Stimulated activated CD4-positive, alpha-beta T cell treated with anti-CD3 and anti-CD28 coated beads, Interleukin-1b, Interleukin-23, amount 100 ng/mL, for 24 hours (primary cell): Measurements from ENCODE around the gene VEGFD.

ENCODE experiments used
- DNase-seq, 4 experiments: peaks; one replicate each; pipeline ENCODE4 v3.0.0-alpha.2; 2020; ENCODE audit warnings: low read depth in 4 of 4, low spot score in 1 of 4

Gene VEGFD

DNA sequence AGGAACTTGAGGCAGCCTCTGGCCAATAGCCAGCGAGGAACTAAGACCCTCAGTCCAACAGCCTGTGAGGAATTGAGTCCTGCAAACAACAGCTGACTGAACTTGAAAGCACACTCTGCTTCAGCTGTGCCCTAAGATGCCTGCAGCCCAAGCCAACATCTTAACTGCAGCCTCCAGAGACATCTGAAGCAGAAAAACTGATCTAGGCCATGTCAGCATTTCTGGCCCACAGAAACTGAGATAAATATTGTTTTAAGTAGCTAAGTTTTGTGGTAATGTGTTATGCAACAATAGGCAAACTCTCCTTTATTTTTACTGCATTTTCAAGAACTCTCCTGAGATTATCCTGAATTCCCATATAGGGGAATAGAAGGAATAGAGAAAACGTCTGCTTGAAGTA lies 24.5 kb downstream of the VEGFD start:
- DNase-seq: no peak

DNA sequence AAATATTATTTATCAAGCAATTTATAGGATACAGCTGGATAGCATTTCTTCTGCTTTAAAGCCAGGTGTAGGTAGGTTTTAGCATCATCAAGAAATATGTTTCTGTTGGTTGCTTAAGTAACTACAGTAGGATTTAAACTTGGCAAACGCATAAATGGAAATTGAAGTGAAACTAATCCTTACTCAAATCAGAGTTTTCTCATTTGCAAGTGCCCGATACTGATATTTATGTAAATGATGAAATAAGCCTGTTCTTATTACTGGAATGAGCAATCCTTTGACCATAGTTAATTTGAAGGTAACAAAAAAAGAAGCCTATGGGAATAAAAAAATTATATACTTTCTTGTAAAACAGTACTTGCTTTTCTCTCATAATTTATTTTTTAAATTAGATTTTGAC lies 25.7 kb downstream of the VEGFD start:
- DNase-seq: no peak

DNA sequence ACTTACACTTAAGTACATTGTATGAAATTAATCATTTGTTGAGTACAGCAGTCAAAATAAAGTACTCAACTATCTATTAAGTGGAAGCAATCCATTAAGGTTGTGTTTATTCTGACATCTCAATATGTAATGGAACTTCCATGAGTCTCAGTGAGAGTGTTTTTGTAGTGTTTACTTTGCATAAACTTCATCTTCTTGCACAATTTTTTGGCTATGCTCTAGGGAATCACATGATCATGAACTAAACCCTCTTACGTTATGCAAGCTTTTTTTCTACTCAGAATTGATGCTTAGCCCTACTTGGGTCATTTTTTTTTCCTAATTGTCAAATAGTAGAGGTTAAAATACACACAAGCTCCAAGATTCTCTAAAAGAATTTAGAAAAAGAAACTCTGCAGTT lies 27.8 kb downstream of the VEGFD start:
- no peak for DNase-seq

DNA sequence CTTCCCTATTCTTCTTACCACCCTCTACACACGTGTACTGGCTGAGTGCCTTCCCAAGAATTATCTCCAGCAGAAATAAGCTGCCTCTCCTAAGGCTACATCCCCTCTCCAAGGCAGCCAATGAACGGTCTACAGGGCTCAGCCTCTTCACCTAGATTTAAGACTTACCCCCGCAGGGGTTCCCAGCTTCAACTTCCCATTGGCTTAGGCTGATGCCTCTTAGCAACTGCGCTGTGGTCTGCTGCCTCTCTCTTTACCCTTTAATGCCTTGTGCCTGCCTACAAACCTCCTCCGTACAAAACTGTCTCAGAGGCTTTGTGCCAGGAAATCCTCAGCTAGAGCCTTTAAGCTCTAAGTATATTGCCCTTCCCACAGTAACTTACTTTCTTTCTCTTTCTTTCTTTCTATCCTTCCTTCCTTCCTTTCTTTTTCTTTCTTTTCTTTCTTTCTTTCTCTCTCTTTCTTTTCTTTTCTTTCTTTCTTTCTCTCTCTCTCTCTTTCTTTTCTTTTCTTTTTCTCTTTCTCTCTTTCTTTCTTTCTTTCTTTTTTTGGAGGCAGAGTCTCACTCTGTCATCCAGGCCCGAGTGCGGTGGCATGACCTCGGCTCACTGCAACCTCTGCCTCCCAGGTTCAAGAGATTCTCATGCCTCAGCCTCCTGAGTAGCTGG lies 33.8 kb downstream of the VEGFD start:
- DNase-seq: no peak

DNA sequence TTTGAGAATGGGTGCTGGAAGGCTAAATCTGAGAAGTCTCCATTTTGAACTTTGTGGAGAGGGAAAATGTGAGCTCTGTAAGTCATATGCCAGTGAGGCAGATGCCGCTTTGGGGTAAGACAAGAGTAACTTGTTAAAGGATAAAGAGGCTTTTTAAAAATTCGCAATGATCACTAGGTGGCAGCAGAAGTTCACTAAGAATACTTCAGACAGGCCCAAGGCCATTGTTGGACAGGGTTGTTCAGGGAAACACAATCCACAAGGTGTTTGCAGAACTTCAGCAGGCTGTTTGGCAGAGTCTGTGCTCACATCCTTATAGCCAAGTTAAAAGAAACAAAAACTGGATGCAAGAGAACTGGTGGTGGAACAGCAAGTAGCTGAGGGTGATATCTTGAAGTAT lies 35.2 kb downstream of the VEGFD start:
- DNase-seq: no peak

DNA sequence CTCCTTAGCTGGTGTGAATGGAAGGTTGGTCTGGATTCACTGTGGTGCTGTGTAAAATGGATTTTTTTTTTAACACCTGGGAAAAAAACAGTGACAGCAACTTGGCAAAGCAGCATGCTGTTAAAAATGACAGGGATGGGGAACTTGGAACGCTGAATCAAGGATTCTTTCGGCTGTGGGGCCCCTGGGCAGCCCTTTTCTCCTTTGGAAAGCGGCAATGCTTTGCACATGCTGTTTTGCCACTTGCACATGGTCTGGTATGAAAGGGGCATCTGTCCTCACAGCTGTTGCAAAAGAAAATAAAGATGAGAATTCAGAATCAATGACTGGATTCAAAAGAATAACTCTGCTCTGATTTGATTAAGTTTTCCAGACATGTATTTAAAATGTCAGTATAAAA lies 38.2 kb downstream of the VEGFD start:
- DNase-seq: no peak

DNA sequence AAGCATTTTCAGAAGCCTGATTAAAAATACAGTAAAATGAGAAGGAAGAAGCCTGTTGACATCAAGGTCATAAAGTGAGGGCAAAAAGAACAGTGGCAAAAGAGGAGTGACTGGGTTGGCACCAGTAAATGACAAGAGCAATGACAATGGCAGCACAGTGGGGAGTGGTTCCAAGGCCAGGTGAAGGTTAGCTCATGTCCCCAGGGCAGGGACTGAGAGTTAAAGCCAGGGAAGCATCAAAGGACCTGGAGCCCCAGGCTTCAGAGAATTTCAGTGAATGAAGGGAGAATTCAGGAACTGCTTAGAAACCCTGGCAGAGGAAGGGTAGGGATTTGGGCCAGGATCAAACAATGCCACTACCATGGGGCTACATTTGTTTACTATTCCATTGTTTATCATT lies 40.1 kb downstream of the VEGFD start:
- DNase-seq: no peak

DNA sequence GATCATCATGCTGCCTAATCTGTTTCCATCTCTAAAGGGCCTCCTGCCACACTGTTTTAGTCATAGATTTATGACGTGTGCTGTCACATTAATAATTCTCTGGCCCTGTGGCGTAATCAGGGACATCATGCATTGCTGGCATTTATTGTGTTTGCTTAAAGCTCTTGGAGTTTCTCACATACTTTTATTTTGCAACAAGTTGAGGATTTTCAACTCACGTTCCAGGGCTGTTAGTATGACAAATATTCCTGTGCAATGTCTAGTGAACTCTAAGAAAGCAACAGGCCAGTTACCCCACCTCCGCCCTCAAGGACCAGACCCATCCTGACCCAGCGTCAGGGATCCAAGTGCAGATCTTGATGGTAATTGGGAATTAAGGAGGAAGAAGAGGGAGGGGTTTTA lies 41.1 kb downstream of the VEGFD start:
- no peak for DNase-seq

DNA sequence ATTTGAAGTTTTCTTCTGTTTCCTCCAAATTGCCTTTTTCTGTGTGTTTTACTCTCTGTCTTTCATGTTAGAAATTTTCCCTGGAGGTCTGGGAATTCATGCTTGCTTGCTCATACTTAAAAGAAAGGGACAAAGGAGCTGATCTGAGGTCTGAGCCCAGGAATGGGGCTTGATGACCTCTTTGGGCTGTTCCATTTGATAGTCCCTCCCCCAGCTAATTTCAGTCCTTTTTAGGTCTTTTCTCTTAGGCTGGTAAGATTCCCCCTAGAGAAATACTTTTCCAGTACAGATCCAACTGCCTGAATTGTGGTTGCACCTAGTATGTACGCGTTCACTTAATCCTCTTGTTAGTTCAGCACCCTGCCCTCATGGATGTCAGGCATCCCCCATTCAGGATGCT lies 43.3 kb downstream of the VEGFD start:
- DNase-seq: no peak

DNA sequence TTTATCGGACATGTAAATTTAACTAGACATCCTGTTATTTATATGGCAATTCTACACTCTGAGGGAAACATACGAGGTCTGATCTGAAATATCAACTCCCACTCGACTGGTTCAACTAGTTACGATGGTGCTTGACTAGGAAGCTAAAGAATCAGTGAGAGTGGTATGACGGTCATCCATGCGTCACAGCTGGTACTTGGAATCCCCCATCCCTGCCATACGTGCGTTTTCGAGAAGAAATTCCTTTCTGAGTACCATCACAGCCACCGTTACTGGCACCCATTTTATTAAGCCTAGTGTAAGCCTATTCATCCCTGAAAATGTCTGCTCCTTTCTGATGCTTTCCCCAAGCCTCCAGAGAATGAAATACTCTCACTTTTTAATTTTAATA lies 48.2 kb downstream of the VEGFD start:
- DNase-seq: no peak

DNA sequence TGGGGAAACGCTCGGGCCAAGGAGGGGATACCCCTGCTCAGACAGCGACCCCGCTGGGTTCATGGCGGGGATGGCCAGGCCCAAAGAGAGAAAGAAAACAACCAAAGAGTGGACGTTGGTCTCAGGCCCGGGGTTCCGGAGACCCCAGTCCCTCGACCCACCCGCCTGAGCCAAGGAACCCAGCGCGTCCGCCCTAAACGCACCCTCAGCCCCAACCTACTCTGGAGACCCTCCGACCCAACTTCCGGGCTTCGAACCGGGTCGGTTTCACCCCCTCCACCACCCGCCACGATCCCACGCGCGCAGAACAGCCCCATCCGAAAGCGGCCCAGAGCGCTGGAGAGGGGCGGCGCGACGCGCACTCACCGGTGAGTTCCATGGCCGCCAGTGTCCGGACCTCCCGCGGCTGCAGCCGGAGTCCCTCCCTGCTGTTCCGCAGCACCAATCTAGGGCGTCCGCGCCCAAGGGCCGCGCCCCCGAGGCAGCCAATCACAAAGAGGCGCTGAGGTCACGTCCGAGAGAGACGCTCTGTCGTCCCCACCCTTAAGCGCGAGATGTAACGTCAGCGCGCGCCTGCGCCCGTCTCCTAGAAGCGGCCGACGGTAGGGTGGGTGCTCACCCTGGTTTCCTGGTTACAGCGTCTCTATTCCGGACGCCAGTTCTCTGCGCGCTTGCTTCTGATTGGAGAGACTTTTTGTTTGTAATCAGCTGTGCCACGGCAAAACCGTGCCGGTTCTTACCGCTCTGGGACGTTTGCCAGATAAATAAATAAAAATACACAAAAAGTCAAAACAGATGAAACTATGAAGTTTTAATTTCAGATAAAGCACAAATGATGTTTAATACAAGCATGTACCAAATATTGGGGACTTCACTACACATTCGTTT lies 48.8 kb downstream of the VEGFD start, which contains the start of gene PIGA:
TSS of gene PIGA (minus strand) at position 389 of the 888 bp plus-strand sequence. CDS start 3,593 bp downstream, outside the sequence.
- DNase-seq: peak; percentile 55 to 80 (median 76)

DNA sequence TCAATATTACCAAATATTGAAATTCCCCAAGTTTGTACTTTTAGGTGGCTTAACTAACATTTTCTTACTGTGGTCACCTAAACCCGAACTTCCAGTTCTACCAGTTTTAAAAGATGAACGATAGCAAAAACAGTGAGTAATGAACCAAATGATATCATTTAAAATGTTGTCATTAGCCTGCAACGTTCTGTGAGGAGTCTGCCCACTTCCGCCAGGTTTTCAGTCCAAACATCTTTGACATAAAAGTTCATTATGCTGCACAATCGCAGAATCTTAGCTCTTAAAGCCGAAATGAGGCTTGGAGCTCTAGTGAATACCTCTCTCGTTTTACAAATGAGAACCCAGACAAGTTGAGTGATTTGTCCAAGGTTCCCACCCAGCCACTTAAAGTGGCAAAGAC lies 49.7 kb downstream of the VEGFD start:
- no peak for DNase-seq

DNA sequence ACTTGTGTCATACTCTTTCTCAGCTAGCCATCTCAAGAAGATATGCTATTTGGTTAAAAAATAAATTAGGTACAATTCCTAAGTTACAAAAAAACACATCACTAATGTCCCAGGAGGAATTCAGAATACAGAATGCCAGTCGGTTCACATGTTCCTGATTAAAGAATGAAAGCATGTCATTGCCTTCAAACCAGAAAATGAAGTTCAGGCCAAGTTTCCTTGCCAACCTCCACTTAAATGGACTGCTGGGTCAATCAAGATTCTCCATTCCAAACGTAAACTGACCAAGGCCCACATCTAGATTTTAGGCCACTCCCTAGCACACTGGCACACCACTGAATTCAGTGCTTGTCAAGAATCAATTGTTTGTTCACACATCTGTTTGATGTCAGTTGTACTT lies 55.4 kb downstream of the VEGFD start:
- no peak for DNase-seq

DNA sequence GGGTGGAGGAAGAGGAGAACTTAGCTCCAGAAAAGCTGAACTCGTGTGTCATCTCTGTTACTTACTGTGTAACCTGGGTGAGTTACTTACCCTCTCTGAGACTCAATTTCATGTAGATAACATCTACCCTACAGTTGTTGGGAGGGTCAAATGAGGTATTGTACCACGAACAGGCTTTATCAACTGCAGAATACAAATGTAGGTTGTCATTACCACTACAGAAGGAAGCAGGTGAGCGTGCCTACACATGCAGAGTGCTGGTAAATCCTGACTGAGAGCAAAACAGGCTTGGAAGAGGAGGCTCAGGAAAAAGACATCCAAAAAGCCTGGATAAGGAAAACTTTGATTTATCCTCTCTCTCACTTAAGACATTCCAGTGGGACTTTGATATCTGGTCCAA lies 56.1 kb downstream of the VEGFD start:
- DNase-seq: no peak

DNA sequence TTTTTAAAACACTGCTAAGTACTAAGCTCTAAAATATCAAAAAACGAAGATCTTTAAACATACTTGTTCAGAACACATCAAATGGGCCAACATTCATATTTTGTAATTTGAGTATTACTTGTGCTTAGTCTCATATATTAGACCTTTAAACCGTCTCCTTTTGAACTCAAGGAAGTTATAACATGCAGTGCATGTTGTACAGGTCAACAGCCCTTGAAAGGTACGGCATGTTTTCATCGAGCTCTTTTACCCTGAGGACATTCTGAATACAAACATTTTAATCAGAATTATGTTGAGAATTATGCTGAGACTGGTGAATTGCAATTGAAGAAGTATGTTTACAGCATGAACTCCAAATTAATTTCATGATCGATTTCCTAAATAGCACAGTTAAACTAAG lies 61.7 kb downstream of the VEGFD start:
- no peak for DNase-seq

DNA sequence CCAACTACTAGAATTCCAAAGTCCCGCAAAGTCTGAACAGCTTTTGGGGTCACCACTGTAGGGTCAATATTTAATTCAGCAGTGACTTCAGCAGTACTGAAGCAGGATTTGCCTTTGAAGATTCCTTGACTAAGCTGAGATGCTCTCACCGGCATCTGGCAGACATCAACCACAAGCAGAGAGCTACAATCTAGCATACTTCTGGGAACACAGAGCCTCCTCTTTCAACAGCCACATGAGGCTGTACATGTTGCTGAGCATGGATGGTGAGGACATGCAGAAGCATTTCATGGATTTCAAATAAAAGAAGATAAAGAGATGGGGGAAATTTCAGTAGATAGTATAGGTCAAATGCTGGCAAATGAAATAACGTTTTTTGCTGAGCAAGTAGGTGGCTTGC lies 62.1 kb downstream of the VEGFD start:
- no peak for DNase-seq

DNA sequence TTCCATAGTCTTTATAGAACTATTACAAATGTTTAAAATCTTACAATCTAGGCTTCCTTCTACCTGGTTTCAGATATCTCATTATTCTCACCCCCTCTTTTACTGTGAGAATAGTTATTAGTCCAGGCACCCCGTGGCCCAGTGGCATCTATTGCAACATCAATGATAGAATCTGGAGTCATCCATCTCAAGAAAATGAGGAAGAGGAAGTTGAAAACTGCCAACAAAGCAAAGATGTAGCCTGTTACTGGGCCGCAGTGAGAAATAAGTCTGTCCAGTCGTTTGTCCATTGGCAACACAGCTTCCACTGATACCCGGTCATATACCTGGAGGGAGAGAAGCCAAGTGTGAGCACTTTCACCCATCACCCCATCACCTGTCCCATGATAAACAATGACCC lies 62.8 kb downstream of the VEGFD start:
- no peak for DNase-seq

DNA sequence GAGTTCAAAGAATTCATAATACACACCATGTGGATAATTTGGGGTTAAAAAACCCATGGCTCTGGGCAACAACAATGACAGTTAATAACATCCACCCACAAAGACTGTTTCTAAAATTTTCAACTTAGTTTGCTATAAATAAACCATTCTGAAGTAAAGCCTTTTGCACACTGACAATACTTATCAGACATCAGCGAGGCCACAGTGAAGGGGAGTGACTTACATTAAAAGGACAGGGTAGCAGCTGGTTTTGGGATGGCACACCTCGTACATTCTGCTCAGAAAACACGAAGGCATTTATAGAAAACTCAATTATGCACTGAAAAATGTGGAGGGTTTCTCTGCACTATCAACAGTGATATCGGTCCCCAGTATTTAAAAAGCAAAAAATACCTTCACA lies 63.9 kb downstream of the VEGFD start:
- no peak for DNase-seq

DNA sequence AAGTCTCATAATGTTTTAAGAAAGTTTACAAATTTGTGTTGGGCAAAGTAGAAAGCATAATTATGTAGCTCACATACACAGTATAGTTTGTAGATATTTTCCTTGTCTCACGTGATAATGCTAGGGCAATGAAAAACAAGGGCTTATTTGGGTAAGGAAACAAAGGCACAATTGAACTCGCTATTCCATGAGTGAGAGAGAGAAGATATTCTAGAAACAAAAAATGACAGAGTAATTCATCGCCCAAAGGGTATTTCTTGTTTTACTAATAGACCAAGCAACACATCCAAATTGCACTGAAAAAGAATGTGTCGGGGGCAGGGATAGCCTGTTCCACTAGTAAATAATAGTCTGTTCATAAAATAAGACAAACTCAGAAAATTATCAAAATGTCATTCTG lies 65.1 kb downstream of the VEGFD start:
- no peak for DNase-seq

DNA sequence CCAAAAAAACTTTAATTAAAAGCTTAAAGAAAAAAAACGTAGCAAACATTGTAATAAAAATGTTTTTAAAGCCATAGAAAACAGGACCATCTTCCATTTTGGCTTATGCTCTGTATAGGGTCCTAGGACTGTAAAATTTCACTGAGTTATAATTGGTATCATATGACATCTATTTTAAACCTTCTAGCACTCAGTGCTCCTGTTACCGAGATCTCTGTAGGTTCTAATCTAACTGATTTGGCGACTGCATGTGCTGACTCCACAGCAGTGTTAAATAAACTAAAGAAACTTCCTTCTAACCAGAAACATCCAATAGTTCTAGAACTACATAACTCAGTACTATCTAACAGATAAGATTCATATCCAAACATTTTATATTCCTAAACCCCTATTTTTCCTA lies 68.7 kb downstream of the VEGFD start, which contains the start of gene ASB11:
TSS of gene ASB11 (minus strand) at position 132 of the 400 bp plus-strand sequence. CDS start at position 97, 35 bp downstream.
- DNase-seq: no peak

DNA sequence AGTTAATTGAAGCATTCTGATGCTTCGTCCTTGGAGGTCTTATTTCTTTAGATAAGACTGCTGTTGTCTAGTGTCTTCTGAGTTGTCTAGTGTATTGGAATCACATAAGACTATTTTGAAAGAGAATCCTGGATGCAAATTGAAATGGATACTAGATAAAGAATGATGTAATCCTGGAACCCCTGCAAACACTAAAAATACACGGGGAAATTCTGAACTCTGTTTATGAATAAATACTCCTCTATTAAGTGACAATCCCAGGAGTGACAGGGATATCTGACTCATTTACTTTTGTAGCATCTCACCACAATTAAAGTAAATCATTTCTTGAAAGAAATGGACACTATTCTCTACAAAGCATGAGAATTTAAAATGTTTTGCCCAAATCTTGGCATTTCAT lies 69.7 kb downstream of the VEGFD start:
- DNase-seq: no peak

DNA sequence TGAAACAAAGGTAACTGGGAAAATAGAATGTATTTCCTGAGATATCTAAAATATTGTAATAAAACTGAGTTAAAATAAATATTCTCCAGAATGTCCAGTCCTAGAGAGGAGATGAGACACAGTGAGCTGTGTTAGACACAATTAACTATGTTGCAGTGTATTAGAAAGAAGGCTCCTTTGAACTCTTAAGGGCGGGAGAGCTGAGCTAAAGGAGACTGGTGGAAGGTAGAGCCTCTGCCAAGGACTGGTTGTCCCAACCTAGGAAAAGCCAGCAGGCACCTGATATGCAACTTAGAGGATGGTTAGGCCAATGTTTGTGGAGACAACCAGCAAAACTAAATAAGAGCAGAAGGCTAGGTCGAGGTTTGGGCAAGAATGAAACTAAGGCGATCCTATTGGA lies 73.1 kb downstream of the VEGFD start:
- DNase-seq: no peak

DNA sequence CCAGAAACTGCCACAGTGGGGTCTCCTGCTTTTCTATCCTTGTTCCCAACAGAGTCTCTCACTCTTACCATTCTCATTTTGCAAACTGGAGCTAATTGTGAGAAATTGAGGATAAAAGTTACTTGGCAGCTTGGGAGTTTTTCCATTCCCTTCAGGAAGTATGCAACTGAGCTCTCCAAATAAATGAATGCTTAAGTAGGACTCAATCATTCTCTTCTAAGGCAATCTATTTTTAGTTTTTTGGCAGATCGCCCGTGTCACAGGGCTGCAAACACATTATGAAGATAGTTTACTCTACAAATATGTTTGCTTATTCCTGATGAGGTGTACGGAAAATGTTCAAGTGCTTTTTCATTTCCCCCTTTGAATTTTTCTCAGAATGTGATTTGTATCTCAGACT lies 74.1 kb downstream of the VEGFD start:
- DNase-seq: no peak
